C4-2B (cell line): ENCODE measurements around the gene RTP5.

Experiments used
- ZFX ChIP-seq: fragments of 450-650 bp; IDR thresholded peaks from 2 replicates; pipeline ENCODE4 v1.6.1; 2017
- TF ChIP-seq, protein P1 (sequence below): fragments of 450-650 bp; conservative IDR thresholded peaks from 2 replicates; pipeline ENCODE4 v1.5.1; 2017; ENCODE audit warnings: mild to moderate bottlenecking

DNA sequence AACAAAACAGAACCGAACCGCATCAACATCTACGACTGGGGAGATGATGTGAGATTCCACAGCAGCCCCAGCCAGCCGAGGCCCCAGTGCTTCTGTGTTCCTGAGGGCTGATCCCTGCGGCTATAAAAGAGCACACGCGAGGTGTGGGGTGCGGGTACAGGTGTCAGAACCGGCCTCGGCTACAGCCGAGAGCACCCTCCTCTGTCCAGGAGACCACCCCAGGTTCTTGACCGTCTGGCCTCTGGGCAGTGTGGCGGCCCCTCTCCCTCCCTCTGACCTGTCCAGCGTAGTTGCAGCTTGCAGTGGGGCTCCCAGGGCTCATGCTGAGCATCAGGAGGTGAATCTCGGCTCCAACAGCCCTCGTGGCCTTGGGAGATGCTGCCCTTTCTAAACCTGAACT lies 23.7 kb downstream of the RTP5 start:
- TF ChIP-seq, protein P1, sequence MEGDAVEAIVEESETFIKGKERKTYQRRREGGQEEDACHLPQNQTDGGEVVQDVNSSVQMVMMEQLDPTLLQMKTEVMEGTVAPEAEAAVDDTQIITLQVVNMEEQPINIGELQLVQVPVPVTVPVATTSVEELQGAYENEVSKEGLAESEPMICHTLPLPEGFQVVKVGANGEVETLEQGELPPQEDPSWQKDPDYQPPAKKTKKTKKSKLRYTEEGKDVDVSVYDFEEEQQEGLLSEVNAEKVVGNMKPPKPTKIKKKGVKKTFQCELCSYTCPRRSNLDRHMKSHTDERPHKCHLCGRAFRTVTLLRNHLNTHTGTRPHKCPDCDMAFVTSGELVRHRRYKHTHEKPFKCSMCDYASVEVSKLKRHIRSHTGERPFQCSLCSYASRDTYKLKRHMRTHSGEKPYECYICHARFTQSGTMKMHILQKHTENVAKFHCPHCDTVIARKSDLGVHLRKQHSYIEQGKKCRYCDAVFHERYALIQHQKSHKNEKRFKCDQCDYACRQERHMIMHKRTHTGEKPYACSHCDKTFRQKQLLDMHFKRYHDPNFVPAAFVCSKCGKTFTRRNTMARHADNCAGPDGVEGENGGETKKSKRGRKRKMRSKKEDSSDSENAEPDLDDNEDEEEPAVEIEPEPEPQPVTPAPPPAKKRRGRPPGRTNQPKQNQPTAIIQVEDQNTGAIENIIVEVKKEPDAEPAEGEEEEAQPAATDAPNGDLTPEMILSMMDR: no peak
- TF ChIP-seq ZFX: no peak
